KMS-11 (cell line): ENCODE measurements around the gene UBE3A.

Source experiments
- H2AFZ ChIP-seq: fragments of 200-600 bp; sonication (generic); 2 replicates; pipeline ENCODE4 v1.6.1; 2016; ENCODE audit warnings: antibody characterized with exemption, mixed run types, low read depth
- H3K27ac ChIP-seq: fragments of 200-600 bp; sonication (generic); 2 replicates; pipeline ENCODE4 v1.6.1; 2016; ENCODE audit warnings: mild to moderate bottlenecking, mixed run types
- H3K27me3 ChIP-seq: fragments of 200-600 bp; sonication (generic); 2 replicates; pipeline ENCODE4 v1.6.1; 2017; ENCODE audit warnings: mild to moderate bottlenecking, low read depth, mixed run types, moderate library complexity; ENCODE audit not compliant: insufficient read depth
- H3K36me3 ChIP-seq: fragments of 200-600 bp; sonication (generic); 2 replicates; pipeline ENCODE4 v1.6.1; 2017; ENCODE audit warnings: mild to moderate bottlenecking, mixed run types; ENCODE audit not compliant: insufficient read depth
- H3K4me1 ChIP-seq: fragments of 200-600 bp; sonication (generic); 2 replicates; pipeline ENCODE4 v1.6.1; 2016; ENCODE audit warnings: mild to moderate bottlenecking, low read depth, mixed run types; ENCODE audit not compliant: poor library complexity, severe bottlenecking
- H3K4me2 ChIP-seq: fragments of 200-600 bp; sonication (generic); 2 replicates; pipeline ENCODE4 v1.7.0; 2016; ENCODE audit warnings: mild to moderate bottlenecking, mixed run types
- H3K4me3 ChIP-seq: fragments of 200-600 bp; sonication (generic); IDR thresholded peaks from 2 replicates; pipeline ENCODE4 v1.6.1; 2017; ENCODE audit warnings: low read depth, low read length, mixed read lengths; ENCODE audit not compliant: insufficient read depth
- H3K79me2 ChIP-seq: fragments of 200-600 bp; sonication (generic); 2 replicates; pipeline ENCODE4 v1.6.1; 2016; ENCODE audit warnings: low read depth, mixed run types; ENCODE audit not compliant: insufficient read depth
- H3K9ac ChIP-seq: fragments of 200-600 bp; sonication (generic); 2 replicates; pipeline ENCODE4 v1.6.1; 2016; ENCODE audit warnings: mild to moderate bottlenecking, mixed run types
- H4K20me1 ChIP-seq: fragments of 200-600 bp; sonication (generic); 2 replicates; pipeline ENCODE4 v1.6.1; 2016; ENCODE audit warnings: mild to moderate bottlenecking, mixed run types; ENCODE audit not compliant: insufficient read depth
- CTCF ChIP-seq: fragments of 200-600 bp; sonication (generic); conservative IDR thresholded peaks from 2 replicates; pipeline ENCODE4 v1.6.1; 2017; ENCODE audit warnings: low read depth, mild to moderate bottlenecking, antibody characterized with exemption, low read length, moderate library complexity, mixed read lengths

UBE3A gene

DNA sequence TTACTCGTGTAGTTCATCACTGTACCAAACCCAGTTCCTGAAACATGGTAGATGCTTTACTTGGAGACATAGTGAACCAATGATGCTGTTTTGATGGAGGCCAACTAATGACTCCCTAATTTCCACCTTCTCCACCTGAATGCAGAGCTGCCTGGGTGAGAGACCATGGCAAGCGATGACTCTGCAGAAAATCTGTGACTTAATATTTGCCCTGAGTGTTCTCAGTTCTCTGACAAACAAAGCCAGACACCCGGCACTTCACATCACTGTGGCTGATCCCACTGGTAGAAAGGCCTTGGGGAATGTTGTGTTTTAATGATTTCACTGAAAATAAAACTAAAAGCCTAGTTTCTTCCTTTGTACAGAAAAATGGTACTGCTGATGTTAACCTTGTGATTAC, 39.5 kb upstream of the UBE3A start:
- no peak overlapping the region for H3K4me2 ChIP-seq
- H3K4me1 ChIP-seq: no peaks in the 10 kb centered on the region
- no peak overlapping the region for H3K4me3 ChIP-seq
- no peaks in the 10 kb centered on the region for H3K36me3 ChIP-seq
- no peak overlapping the region for H3K27ac ChIP-seq
- H3K27me3 ChIP-seq: no peaks in the 10 kb centered on the region
- H3K79me2 ChIP-seq: no peaks in the 10 kb centered on the region
- no peak for TF ChIP-seq CTCF
- H2AFZ ChIP-seq: no peak overlapping the region
- no peak overlapping the region for H3K9ac ChIP-seq
- no peaks in the 10 kb centered on the region for H4K20me1 ChIP-seq

GRCh38 chr15:25477816-25478215, 39.0 kb upstream of the UBE3A start:
- H3K36me3 ChIP-seq: no peaks in the 10 kb centered on the region
- no peaks in the 10 kb centered on the region for H3K27me3 ChIP-seq
- TF ChIP-seq CTCF: no peak
- no peak overlapping the region for H2AFZ ChIP-seq
- H4K20me1 ChIP-seq: no peaks in the 10 kb centered on the region
- H3K4me1 ChIP-seq: no peaks in the 10 kb centered on the region
- H3K79me2 ChIP-seq: no peaks in the 10 kb centered on the region
- H3K4me3 ChIP-seq: no peak overlapping the region
- no peak overlapping the region for H3K9ac ChIP-seq
- no peak overlapping the region for H3K27ac ChIP-seq
- no peak overlapping the region for H3K4me2 ChIP-seq

DNA sequence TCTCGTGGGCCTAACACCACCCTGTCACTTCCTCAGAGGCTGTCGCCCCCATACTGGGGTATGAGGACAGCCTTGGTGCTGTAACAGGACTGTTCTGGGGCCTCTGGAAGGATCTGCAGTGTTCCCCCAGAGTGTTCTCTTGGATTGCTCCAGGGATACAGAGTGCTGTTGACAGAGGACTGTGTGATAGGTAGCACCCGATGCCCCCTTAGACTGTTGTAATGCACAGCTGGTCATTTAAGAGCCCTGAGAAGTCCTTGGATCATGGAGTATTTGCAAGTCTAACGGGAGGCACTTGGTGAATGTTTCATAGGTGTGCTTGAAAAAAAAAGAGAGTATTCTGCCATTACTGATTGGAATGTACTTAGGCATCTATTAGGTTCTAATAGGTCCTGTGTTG, 35.4 kb upstream of the UBE3A start:
- Histone ChIP-seq H3K4me2 (no peak overlapping the region), H4K20me1 (no peaks in the 10 kb centered on the region), H3K36me3 (no peaks in the 10 kb centered on the region), H3K9ac (no peak overlapping the region), H3K4me3 (no peak overlapping the region), H3K4me1 (no peaks in the 10 kb centered on the region), H3K27ac (no peak overlapping the region), H3K79me2 (no peaks in the 10 kb centered on the region), H3K27me3 (no peaks in the 10 kb centered on the region), H2AFZ (no peak overlapping the region)
- TF ChIP-seq CTCF: no peak

- Histone ChIP-seq H3K27ac (no peak overlapping the region), H3K4me3 (no peak overlapping the region), H3K27me3 (no peaks in the 10 kb centered on the region), H3K9ac (no peak overlapping the region), H4K20me1 (no peaks in the 10 kb centered on the region), H3K36me3 (no peaks in the 10 kb centered on the region), H3K79me2 (no peaks in the 10 kb centered on the region), H2AFZ (no peak overlapping the region), H3K4me1 (no peaks in the 10 kb centered on the region), H3K4me2 (no peak overlapping the region)
- TF ChIP-seq CTCF: no peak
Measured at GRCh38 chr15:25470230-25470629, 31.4 kb upstream of the UBE3A start.

DNA sequence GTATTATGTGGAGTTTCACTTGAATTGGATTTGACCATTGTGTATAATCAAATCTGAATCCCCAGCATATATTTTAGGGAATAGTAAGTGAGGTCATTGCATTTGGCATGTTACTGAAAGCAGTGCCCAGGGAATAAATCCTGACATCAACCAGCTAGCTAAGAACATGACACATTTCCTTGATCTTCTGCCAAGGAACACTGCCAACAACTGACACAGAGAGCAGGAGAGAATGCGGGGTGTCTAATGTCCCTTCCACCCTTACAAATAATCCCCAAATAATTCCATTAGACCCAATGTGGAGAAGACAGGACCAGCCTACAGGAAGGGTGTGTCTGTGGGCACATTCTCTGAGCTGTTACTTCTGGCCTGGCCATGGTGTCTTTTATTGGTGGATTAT, 30.6 kb upstream of the UBE3A start:
- TF ChIP-seq CTCF: no peak
- Histone ChIP-seq H2AFZ (no peak overlapping the region), H3K36me3 (no peaks in the 10 kb centered on the region), H3K4me2 (no peak overlapping the region), H3K9ac (no peak overlapping the region), H4K20me1 (no peaks in the 10 kb centered on the region), H3K27ac (no peak overlapping the region), H3K4me1 (no peaks in the 10 kb centered on the region), H3K79me2 (no peaks in the 10 kb centered on the region), H3K4me3 (no peak overlapping the region), H3K27me3 (no peaks in the 10 kb centered on the region)
